HUDEP-2 (cell line): ENCODE measurements around the gene CRYGS.
"Not testable (repeated sequence)": the region's sequence is repeated elsewhere in the genome, so short reads cannot be mapped to it uniquely, and the experiment has no call there.

Source experiments
- DNase-seq, 76 experiments: peaks; one replicate each; lab custom pipeline; 2025; ENCODE audit not compliant: unreplicated experiment in 76 of 76; lab: John Stamatoyannopoulos, UW

Gene CRYGS

GRCh38 chr3:186564586-186564985 is 20.4 kb upstream of the CRYGS start:
- DNase-seq, result no peak

GRCh38 chr3:186552408-186553031 is 8.3 kb upstream of the CRYGS start:
- DNase-seq, result no peak

GRCh38 chr3:186551387-186551786 is 7.2 kb upstream of the CRYGS start:
- DNase-seq, result no peak

- no peak for DNase-seq
Observed at GRCh38 chr3:186549497-186549896, 5.3 kb upstream of the CRYGS start.

- DNase-seq, result no peak
Observed at GRCh38 chr3:186540835-186541226, 3.3 kb downstream of the CRYGS start.

- peak in 57 of 76 experiments; percentile 2 to 75 (median 41) for DNase-seq
Observed at GRCh38 chr3:186540221-186540834, 3.9 kb downstream of the CRYGS start.

GRCh38 chr3:186538779-186539178 is 5.4 kb downstream of the CRYGS start:
- no peak for DNase-seq

- peak in 28 of 76 experiments; percentile 2 to 65 (median 32) for DNase-seq
Observed at GRCh38 chr3:186536883-186537844, 7.0 kb downstream of the CRYGS start.

GRCh38 chr3:186534113-186534669 is 10.0 kb downstream of the CRYGS start:
- DNase-seq, result no peak

GRCh38 chr3:186532598-186533072 is 11.5 kb downstream of the CRYGS start:
- DNase-seq, result peak in 16 of 76 experiments; percentile 0 to 31 (median 10)

GRCh38 chr3:186531694-186532093 is 12.5 kb downstream of the CRYGS start:
- DNase-seq, result not testable (repeated sequence)

- DNase-seq, result no peak
Observed at GRCh38 chr3:186530415-186530814, 13.8 kb downstream of the CRYGS start.

GRCh38 chr3:186529201-186529999 is 14.8 kb downstream of the CRYGS start:
- DNase-seq, result no peak

GRCh38 chr3:186526256-186526606 is 17.9 kb downstream of the CRYGS start:
- no peak for DNase-seq

GRCh38 chr3:186525369-186526255 is 18.6 kb downstream of the CRYGS start:
- no peak for DNase-seq

GRCh38 chr3:186524616-186525015 is 19.6 kb downstream of the CRYGS start:
- no peak for DNase-seq

GRCh38 chr3:186523434-186523833 is 20.7 kb downstream of the CRYGS start:
- no peak for DNase-seq

GRCh38 chr3:186523022-186523421 is 21.2 kb downstream of the CRYGS start:
- no peak for DNase-seq
